ENCODE measurements around the gene PLA2G4B. TPM values are rescaled to one million over a fixed set of nuclear protein-coding genes. Genes with fewer than 3 reads are reported as not detected.

PLA2G4B gene
- total RNA-seq, 6 experiments from 2014 or later = 0.31 to 7.3 (median 4.7) TPM

DNA sequence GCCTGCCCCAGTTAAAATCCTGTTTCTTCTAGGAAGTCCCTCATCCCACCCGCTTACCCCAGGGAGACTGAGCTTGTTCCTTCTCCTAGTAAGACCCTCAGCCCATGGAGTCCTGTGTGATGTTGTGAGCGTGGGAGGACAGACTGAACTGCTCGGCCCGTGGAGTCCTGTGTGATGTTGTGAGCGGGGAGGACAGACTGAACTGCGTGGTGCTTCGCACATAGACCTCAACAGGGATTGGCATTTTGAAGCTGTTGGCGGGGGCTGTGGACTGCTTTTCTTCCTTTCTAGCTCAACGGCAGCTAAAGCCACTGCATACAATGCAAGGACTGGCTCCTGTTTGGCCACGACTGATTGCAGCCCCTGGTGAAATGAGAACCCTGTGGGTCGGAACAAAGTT lies 56.8 kb downstream of the PLA2G4B start:
- H3K27ac ChIP-seq = no peak overlapping the region
- ATAC-seq (no peak), DNase-seq (peak in 1 of 3 donors; percentile 25)
- H3K27me3 ChIP-seq = no peaks in the 10 kb centered on the region
- H3K4me3 ChIP-seq = no peak overlapping the region
- 98% methylated on average over 8 of the region's 11 CpGs for WGBS (ENCODE audit: insufficient coverage, low coverage, low lambda C conversion rate, missing lambda C conversion rate)
- peaks cover under 1 to 4% (median 2%) of the 10 kb centered on the region in 4 donors for H3K36me3 ChIP-seq
- H3K4me1 ChIP-seq = peaks cover 0 to 23% (median 2%) of the 10 kb centered on the region in 4 donors
- intact Hi-C loops (cut with DNase I) = no loop called here
- no peak for TF ChIP-seq CTCF (IDR thresholded peaks at IDR 0.05)
- TF ChIP-seq POLR2A (IDR thresholded peaks at IDR 0.05) = no peak
- H3K9me3 ChIP-seq = no peaks in the 10 kb centered on the region

GRCh38 chr15:41895957-41896356 lies 57.3 kb downstream of the PLA2G4B start:
- H3K9me3 ChIP-seq = no peaks in the 10 kb centered on the region
- intact Hi-C loops (cut with DNase I) = no loop called here
- H3K36me3 ChIP-seq = peaks cover 2 to 7% (median 5%) of the 10 kb centered on the region in 4 donors
- DNase-seq (no peak), ATAC-seq (no peak)
- H3K4me3 ChIP-seq = no peak overlapping the region
- H3K27me3 ChIP-seq = no peaks in the 10 kb centered on the region
- TF ChIP-seq POLR2A (IDR thresholded peaks at IDR 0.05) (no peak), CTCF (IDR thresholded peaks at IDR 0.05) (no peak)
- no peak overlapping the region for H3K27ac ChIP-seq
- H3K4me1 ChIP-seq = peaks cover 0 to 23% (median 2%) of the 10 kb centered on the region in 4 donors
- 90% methylated on average over 1 of the region's 1 CpG for WGBS (ENCODE audit: insufficient coverage, low coverage, low lambda C conversion rate, missing lambda C conversion rate)

DNA sequence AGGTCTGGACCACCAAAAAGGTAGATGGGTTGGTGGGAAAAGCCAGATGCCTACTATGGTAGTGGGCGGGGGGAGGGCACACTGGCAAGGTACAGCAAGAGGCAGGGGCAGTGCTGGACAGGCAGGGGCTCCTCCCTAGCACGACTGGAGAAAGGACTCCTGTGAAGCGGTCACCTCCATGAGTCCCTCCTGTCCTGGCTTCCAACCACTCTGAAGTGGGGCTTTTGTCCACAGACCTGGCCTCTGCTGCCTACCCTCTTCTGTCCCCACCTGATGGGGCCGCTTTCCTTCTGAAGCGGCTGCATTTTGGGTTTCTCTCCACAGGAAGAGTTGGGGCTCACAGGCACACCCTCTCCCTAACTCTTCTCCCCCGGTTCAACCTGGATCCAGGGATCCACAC lies 57.9 kb downstream of the PLA2G4B start:
- Histone ChIP-seq H3K27me3 (no peaks in the 10 kb centered on the region), H3K27ac (no peak overlapping the region), H3K4me3 (no peak overlapping the region), H3K4me1 (peaks cover 0 to 23% (median 2%) of the 10 kb centered on the region in 4 donors), H3K9me3 (no peaks in the 10 kb centered on the region), H3K36me3 (peaks cover 2 to 9% (median 5%) of the 10 kb centered on the region in 4 donors)
- intact Hi-C loops (cut with DNase I) = no loop called here
- 96% methylated on average over 3 of the region's 6 CpGs for WGBS (ENCODE audit: insufficient coverage, low coverage, low lambda C conversion rate, missing lambda C conversion rate)
- ATAC-seq (no peak), DNase-seq (peak in 1 of 3 donors; percentile 20)
- no peak for TF ChIP-seq CTCF (IDR thresholded peaks at IDR 0.05)
- no peak for TF ChIP-seq POLR2A (IDR thresholded peaks at IDR 0.05)

- peaks cover 0 to 17% (median 2%) of the 10 kb centered on the region in 4 donors for H3K4me1 ChIP-seq
- intact Hi-C loops (cut with DNase I) = no loop called here
- no peak overlapping the region for H3K27ac ChIP-seq
- WGBS (ENCODE audit: insufficient coverage, low coverage, low lambda C conversion rate, missing lambda C conversion rate) = 72% methylated on average over 5 of the region's 8 CpGs
- peaks cover 2 to 9% (median 5%) of the 10 kb centered on the region in 4 donors for H3K36me3 ChIP-seq
- ATAC-seq = no peak
- H3K9me3 ChIP-seq = no peaks in the 10 kb centered on the region
- DNase-seq = peak in 1 of 3 donors; percentile 19
- no peak for TF ChIP-seq CTCF (IDR thresholded peaks at IDR 0.05)
- TF ChIP-seq POLR2A (IDR thresholded peaks at IDR 0.05) = no peak
- H3K27me3 ChIP-seq = no peaks in the 10 kb centered on the region
- no peak overlapping the region for H3K4me3 ChIP-seq
Observed at GRCh38 chr15:41897363-41897799, 58.7 kb downstream of the PLA2G4B start.

Small RNA genes lying within 50 kb of the gene (microRNA-seq; reads per million reads assigned to microRNA genes)
- 0 reads per million in 2 donors for gene MIR4310

Small RNA genes lying within 50 kb of the gene (small RNA-seq; reads per million reads assigned to genes)
- gene JMJD7-PLA2G4B = 0 reads per million in 2 experiments
- gene MIR4310 = 0 reads per million in 2 experiments
- 0 reads per million in 2 experiments for gene RNA5SP393

Other genes with a start within 250 kb of the PLA2G4B start
- gene MGA, start 178.4 kb upstream of the PLA2G4B start, total RNA-seq = 10 to 100 TPM; 10.9 to 17.2 (median 12.1) TPM
- 1 to 10 TPM; 4.3 to 7.9 (median 5.7) TPM for gene MAPKBP1, start 64.4 kb upstream of the PLA2G4B start, total RNA-seq
- 1 to 10 TPM; 6.0 to 8.6 (median 7.3) TPM for gene JMJD7, start 10.8 kb upstream of the PLA2G4B start, total RNA-seq
- 1 to 10 TPM in 2 of 6 experiments, under 1 TPM in 4; 0.06 to 3.2 (median 0.81) TPM for gene SPTBN5, start 55.2 kb downstream of the PLA2G4B start, total RNA-seq
- gene EHD4, start 133.7 kb downstream of the PLA2G4B start, total RNA-seq = 10 to 100 TPM in 3 of 6 experiments, 1 to 10 TPM in 3; 4.7 to 21.5 (median 11.1) TPM
- gene PLA2G4E, start 182.2 kb downstream of the PLA2G4B start, total RNA-seq = not detected